SKM-1 treated with dmso at 0.1 percent for 144 hours (cell line): ENCODE results near the gene HAUS8.
A peak's percentile ranks its signal among the peaks of the same experiment; 100 is the strongest.
"Not testable (repeated sequence)": the region's sequence is repeated elsewhere in the genome, so short reads cannot be mapped to it uniquely, and the experiment has no call there.

Source experiments
- DNase-seq: peaks from one replicate; lab custom pipeline; 2025; ENCODE audit not compliant: unreplicated experiment; lab: John Stamatoyannopoulos, UW

Gene HAUS8

GRCh38 chr19:17036640-17037039, 38.6 kb downstream of the HAUS8 start:
- no peak for DNase-seq

- DNase-seq = peak; percentile 73
Observed at GRCh38 chr19:17035842-17036424, 39.3 kb downstream of the HAUS8 start.

- no peak for DNase-seq
Observed at GRCh38 chr19:17031741-17032140, 43.5 kb downstream of the HAUS8 start.

- DNase-seq = no peak
Observed at GRCh38 chr19:17027535-17027975, 47.7 kb downstream of the HAUS8 start.

GRCh38 chr19:17026706-17027534, 48.3 kb downstream of the HAUS8 start, which contains the start of gene CPAMD8:
TSS of gene CPAMD8 (minus strand) at chr19:17026810. CDS start at chr19:17026642, 168 bp downstream.
- DNase-seq = no peak

- DNase-seq = no peak
Observed at GRCh38 chr19:17025991-17026658, 49.1 kb downstream of the HAUS8 start.

- no peak for DNase-seq
Observed at GRCh38 chr19:17025361-17025760, 49.9 kb downstream of the HAUS8 start.

GRCh38 chr19:17024941-17025340, 50.3 kb downstream of the HAUS8 start:
- DNase-seq = not testable (repeated sequence)

- no peak for DNase-seq
Observed at GRCh38 chr19:17023805-17024204, 51.4 kb downstream of the HAUS8 start.

GRCh38 chr19:17022738-17023137, 52.5 kb downstream of the HAUS8 start:
- no peak for DNase-seq

- peak; percentile 74 for DNase-seq
Observed at GRCh38 chr19:17021793-17022590, 53.3 kb downstream of the HAUS8 start.

GRCh38 chr19:17021328-17021727, 53.9 kb downstream of the HAUS8 start:
- no peak for DNase-seq

GRCh38 chr19:17020823-17021222, 54.4 kb downstream of the HAUS8 start:
- DNase-seq = no peak

GRCh38 chr19:17020385-17020784, 54.9 kb downstream of the HAUS8 start:
- DNase-seq = no peak

GRCh38 chr19:17014212-17014861, 60.9 kb downstream of the HAUS8 start:
- DNase-seq = not testable (repeated sequence)

GRCh38 chr19:17011485-17011884, 63.8 kb downstream of the HAUS8 start:
- DNase-seq = no peak

- no peak for DNase-seq
Observed at GRCh38 chr19:17006579-17006978, 68.7 kb downstream of the HAUS8 start.

- DNase-seq = no peak
Observed at GRCh38 chr19:17005000-17005399, 70.3 kb downstream of the HAUS8 start.

- DNase-seq = no peak
Observed at GRCh38 chr19:17004386-17004785, 70.9 kb downstream of the HAUS8 start.

GRCh38 chr19:17002455-17002854, 72.8 kb downstream of the HAUS8 start:
- no peak for DNase-seq
